Uterus (tissue), 2 donors: ENCODE data around the gene NPAS1.

Experiments
- CTCF ChIP-seq, 4 experiments: fragments of 200-600 bp in 2 of 4; fragments of 450-650 bp in 2 of 4; sonication (generic) in 2 of 4; IDR thresholded peaks; one replicate each; pipeline ENCODE4 v1.5.1; 2016 to 2019; ENCODE audit warnings: antibody characterized with exemption in 4 of 4, mild to moderate bottlenecking in 2 of 4, moderate library complexity in 1 of 4
- POLR2A ChIP-seq, 2 donors: fragments of 450-650 bp; IDR thresholded peaks; one replicate each; pipeline ENCODE4 v1.6.1; 2016; ENCODE audit warnings: antibody characterized with exemption in 2 of 2, mild to moderate bottlenecking in 1 of 2, moderate library complexity in 1 of 2

DNA sequence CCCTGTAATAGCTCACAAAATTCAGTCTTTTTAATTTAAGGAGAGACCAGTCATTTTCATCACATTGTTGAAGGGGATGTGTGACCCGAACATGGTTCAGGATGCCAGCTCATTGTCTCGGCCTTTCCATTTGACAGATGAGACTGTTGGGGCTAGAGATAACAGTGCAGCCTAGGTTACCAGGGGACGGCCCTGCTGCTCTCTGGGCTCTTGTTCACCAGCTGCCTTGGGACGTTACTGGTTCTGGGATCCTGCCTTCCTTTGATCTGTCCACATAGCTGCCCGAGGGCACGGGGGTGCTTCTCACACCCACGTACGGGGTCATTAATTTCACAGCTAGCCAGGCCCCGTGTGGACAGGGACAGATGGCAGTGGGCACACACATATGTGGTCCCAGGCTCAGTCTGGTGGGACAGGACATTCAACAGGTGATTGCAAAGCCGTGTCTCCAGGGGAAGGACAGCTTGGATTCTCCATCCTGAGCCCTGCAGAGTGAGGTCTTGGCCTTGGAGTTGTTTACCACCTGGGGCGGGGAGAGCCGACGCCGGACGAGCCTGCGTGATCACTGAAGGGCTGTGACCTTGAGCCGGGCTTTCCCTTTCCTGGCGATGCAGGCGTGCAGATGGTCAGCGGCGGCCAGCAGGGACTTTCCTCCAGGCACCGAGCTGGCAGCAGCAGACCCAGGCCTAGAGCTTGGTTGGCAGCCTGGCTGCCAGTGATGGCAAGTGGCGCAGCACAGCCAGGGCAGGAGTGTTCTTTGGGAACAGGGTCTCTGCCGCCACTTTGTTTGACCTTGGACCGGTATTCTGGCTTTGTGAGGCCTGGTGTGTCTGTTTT lies 26.7 kb upstream of the NPAS1 start:
- TF ChIP-seq CTCF (IDR thresholded peaks at IDR 0.05) (no peak), POLR2A (IDR thresholded peaks at IDR 0.05) (no peak)
